ENCODE measurements around the gene PCDHB8. TPM values are rescaled to one million over a fixed set of nuclear protein-coding genes. Genes with fewer than 3 reads are reported as not detected.
A peak's percentile ranks its signal among the peaks of the same experiment; 100 is the strongest.
"Not testable (repeated sequence)": the region's sequence is repeated elsewhere in the genome, so short reads cannot be mapped to it uniquely, and the experiment has no call there.

Gene PCDHB8
- total RNA-seq, 1 experiment from 2014 or later = 7.7 TPM

DNA sequence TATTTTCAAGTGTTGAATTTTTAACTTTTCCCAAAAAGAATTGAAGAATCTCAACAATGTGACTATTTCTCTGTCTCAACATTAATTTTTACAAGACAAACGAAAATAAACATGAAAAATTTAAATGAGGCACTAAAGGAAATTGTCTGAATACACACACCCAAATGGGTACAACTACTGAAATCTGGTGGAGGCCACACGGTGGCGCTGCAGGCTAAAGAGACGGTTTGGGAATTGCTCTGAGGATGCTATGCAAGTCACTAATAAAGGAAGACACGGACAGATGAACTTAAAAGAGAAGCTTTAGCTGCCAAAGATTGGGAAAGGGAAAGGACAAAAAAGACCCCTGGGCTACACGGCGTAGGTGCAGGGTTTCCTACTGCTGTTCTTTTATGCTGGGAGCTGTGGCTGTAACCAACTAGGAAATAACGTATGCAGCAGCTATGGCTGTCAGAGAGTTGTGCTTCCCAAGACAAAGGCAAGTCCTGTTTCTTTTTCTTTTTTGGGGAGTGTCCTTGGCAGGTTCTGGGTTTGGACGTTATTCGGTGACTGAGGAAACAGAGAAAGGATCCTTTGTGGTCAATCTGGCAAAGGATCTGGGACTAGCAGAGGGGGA is 14.6 kb downstream of the PCDHB8 start, which contains the start of gene PCDHB10:
Gene PCDHB10 (plus strand): TSS at position 244 of the 616 bp plus-strand sequence. CDS start 200 bp downstream, at position 444.
- CTCF ChIA-PET = interaction anchor here (0.5 to 1.2 kb wide), 3 partner anchors 10 to 331 kb away, joined by 3 to 9 read pairs (median 4); partner anchors contain the start of gene PCDHB16
- no TSS peak for BruUV-seq (replicated peaks)
- TF ChIP-seq EZH2 (IDR thresholded peaks at IDR 0.05; ENCODE audit: borderline replicate concordance, low read depth, low read length, poor library complexity, severe bottlenecking) = no peak
- TF ChIP-seq, protein P1, sequence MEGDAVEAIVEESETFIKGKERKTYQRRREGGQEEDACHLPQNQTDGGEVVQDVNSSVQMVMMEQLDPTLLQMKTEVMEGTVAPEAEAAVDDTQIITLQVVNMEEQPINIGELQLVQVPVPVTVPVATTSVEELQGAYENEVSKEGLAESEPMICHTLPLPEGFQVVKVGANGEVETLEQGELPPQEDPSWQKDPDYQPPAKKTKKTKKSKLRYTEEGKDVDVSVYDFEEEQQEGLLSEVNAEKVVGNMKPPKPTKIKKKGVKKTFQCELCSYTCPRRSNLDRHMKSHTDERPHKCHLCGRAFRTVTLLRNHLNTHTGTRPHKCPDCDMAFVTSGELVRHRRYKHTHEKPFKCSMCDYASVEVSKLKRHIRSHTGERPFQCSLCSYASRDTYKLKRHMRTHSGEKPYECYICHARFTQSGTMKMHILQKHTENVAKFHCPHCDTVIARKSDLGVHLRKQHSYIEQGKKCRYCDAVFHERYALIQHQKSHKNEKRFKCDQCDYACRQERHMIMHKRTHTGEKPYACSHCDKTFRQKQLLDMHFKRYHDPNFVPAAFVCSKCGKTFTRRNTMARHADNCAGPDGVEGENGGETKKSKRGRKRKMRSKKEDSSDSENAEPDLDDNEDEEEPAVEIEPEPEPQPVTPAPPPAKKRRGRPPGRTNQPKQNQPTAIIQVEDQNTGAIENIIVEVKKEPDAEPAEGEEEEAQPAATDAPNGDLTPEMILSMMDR (conservative IDR thresholded peaks at IDR 0.05; ENCODE audit: low read depth, low read length) = peak; percentile 87
- no peaks in the 10 kb centered on the region for H3K4me1 ChIP-seq (ENCODE audit: insufficient read depth, low read length, poor library complexity, severe bottlenecking)
- no peaks in the 10 kb centered on the region for H3K36me3 ChIP-seq (ENCODE audit: insufficient read depth, low read length, poor library complexity, severe bottlenecking)
- POLR2A ChIA-PET (ENCODE audit: low non-redundant PET) = interaction anchor here (0.5 kb wide), 1 partner anchor 251 kb away, joined by 12 read pairs; no protein-coding TSS in a partner anchor
- H3K27me3 ChIP-seq (replicated peaks; ENCODE audit: insufficient read depth, low read depth, low read length, poor library complexity) = no peaks in the 10 kb centered on the region
- H3K4me3 ChIP-seq (ENCODE audit: low read depth, low read length, poor library complexity, severe bottlenecking) = no peak within 1 kb of the TSS
- DNase-seq (ENCODE audit: low spot score) = peak; percentile 78
- intact Hi-C loops (cut with micrococcal nuclease; ENCODE audit: unreplicated experiment) = no loop called here
- no peak within 1 kb of the TSS for H3K27ac ChIP-seq (ENCODE audit: low read depth, low read length, poor library complexity, severe bottlenecking)
- H3K9me3 ChIP-seq (ENCODE audit: low read depth, low read length, poor library complexity, severe bottlenecking) = peaks cover 15% of the 10 kb centered on the region

DNA sequence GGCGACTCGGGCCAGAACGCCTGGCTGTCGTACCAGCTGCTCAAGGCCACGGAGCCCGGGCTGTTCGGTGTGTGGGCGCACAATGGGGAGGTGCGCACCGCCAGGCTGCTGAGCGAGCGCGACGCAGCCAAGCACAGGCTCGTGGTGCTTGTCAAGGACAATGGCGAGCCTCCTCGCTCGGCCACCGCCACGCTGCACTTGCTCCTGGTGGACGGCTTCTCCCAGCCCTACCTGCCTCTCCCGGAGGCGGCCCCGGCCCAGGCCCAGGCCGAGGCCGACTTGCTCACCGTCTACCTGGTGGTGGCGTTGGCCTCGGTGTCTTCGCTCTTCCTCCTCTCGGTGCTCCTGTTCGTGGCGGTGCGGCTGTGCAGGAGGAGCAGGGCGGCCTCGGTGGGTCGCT is 16.7 kb downstream of the PCDHB8 start:
- intact Hi-C loops (cut with micrococcal nuclease; ENCODE audit: unreplicated experiment); H3K27ac ChIP-seq (ENCODE audit: low read depth, low read length, poor library complexity, severe bottlenecking); DNase-seq (ENCODE audit: low spot score); H3K4me1 ChIP-seq (ENCODE audit: insufficient read depth, low read length, poor library complexity, severe bottlenecking); H3K4me3 ChIP-seq (ENCODE audit: low read depth, low read length, poor library complexity, severe bottlenecking); H3K36me3 ChIP-seq (ENCODE audit: insufficient read depth, low read length, poor library complexity, severe bottlenecking); CTCF ChIA-PET; BruUV-seq (replicated peaks); H3K27me3 ChIP-seq (replicated peaks; ENCODE audit: insufficient read depth, low read depth, low read length, poor library complexity); POLR2A ChIA-PET (ENCODE audit: low non-redundant PET): not testable (repeated sequence)
- peaks cover 19% of the 10 kb centered on the region for H3K9me3 ChIP-seq (ENCODE audit: low read depth, low read length, poor library complexity, severe bottlenecking)

DNA sequence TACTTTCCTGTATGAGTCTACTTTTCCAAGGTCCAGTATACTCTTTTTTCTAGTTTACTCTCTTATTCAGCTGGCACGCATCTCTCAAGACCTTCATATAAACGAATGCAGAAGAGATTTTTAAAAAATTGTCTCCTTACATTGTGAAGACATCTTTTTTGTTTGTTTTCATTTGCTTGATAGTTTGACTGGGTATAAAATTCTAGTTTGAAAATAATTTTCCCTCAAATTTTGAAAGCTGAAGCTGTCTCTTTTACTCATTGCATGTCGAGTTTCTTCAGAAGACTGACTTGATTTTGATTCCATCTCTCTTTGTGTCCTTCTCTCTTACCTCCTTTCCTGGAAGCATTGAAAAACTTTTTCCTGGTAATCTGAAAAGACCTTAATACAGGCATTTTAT is 18.8 kb downstream of the PCDHB8 start:
- H3K27ac ChIP-seq (ENCODE audit: low read depth, low read length, poor library complexity, severe bottlenecking) = no peak overlapping the region
- no peaks in the 10 kb centered on the region for H3K36me3 ChIP-seq (ENCODE audit: insufficient read depth, low read length, poor library complexity, severe bottlenecking)
- no TSS peak for BruUV-seq (replicated peaks)
- H3K27me3 ChIP-seq (replicated peaks; ENCODE audit: insufficient read depth, low read depth, low read length, poor library complexity) = no peaks in the 10 kb centered on the region
- H3K9me3 ChIP-seq (ENCODE audit: low read depth, low read length, poor library complexity, severe bottlenecking) = peaks cover 19% of the 10 kb centered on the region
- TF ChIP-seq, protein P1 (conservative IDR thresholded peaks at IDR 0.05; ENCODE audit: low read depth, low read length) = no peak
- no peak for TF ChIP-seq EZH2 (IDR thresholded peaks at IDR 0.05; ENCODE audit: borderline replicate concordance, low read depth, low read length, poor library complexity, severe bottlenecking)
- intact Hi-C loops (cut with micrococcal nuclease; ENCODE audit: unreplicated experiment) = no loop called here
- CTCF ChIA-PET = no interaction called here
- H3K4me3 ChIP-seq (ENCODE audit: low read depth, low read length, poor library complexity, severe bottlenecking) = no peak overlapping the region
- DNase-seq (ENCODE audit: low spot score) = no peak
- POLR2A ChIA-PET (ENCODE audit: low non-redundant PET) = no interaction called here
- H3K4me1 ChIP-seq (ENCODE audit: insufficient read depth, low read length, poor library complexity, severe bottlenecking) = no peaks in the 10 kb centered on the region

All from A673 (cell line).